ENCODE measurements around the gene RNF135. TPM values are rescaled to one million over a fixed set of nuclear protein-coding genes. Genes with fewer than 3 reads are reported as not detected.
"Not testable (repeated sequence)": the region's sequence is repeated elsewhere in the genome, so short reads cannot be mapped to it uniquely, and the experiment has no call there.

Gene RNF135
- total and polyA plus RNA-seq, 10 donors, result 20.1 to 43.6 (median 34.2) TPM

- Histone ChIP-seq H3K4me1 (peaks cover 37 to 100% (median 94%) of the 10 kb centered on the region in 6 donors), H3K27ac (peak overlapping the region; percentile 10 to 86 (median 76)), H3K27me3 (replicated peaks in 1 of 7) (no peaks in the 10 kb centered on the region), H3K4me3 (no peak overlapping the region), H3K9me3 (no peaks in the 10 kb centered on the region), H3K36me3 (no peaks in the 10 kb centered on the region)
- 48 to 56% (median 55%) methylated on average over 8 of the region's 8 CpGs for WGBS, 5 donors
- TF ChIP-seq CTCF (IDR thresholded peaks at IDR 0.05 in 8 of 11, conservative IDR thresholded peaks at IDR 0.05 in 3 of 11) (peak in 4 of 11 experiments; percentile 7 to 20 (median 14)), POLR2A (IDR thresholded peaks at IDR 0.05) (no peak)
- intact Hi-C loops (cut with DNase I; ENCODE audit: low total_unique reads), result no loop called here
- no peak for DNase-seq
These were observed 14.0 kb upstream of the RNF135 start for GRCh38 chr17:30956764-30957374.

- peaks cover 38 to 100% (median 92%) of the 10 kb centered on the region in 6 donors for H3K4me1 ChIP-seq
- peak overlapping the region in 7 of 8 donors; percentile 20 to 86 (median 77) for H3K27ac ChIP-seq
- no peaks in the 10 kb centered on the region for H3K27me3 ChIP-seq (replicated peaks in 1 of 7)
- no peak for TF ChIP-seq POLR2A (IDR thresholded peaks at IDR 0.05)
- no peak for TF ChIP-seq CTCF (IDR thresholded peaks at IDR 0.05 in 8 of 11, conservative IDR thresholded peaks at IDR 0.05 in 3 of 11)
- TF ChIP-seq POLR2AphosphoS5 (IDR thresholded peaks at IDR 0.05), result no peak
- H3K36me3 ChIP-seq, result no peaks in the 10 kb centered on the region
- WGBS, 5 donors, result 87 to 96% (median 92%) methylated on average over 6 of the region's 6 CpGs
- DNase-seq, result no peak
- H3K9me3 ChIP-seq, result no peaks in the 10 kb centered on the region
- intact Hi-C loops (cut with DNase I; ENCODE audit: low total_unique reads), result no loop called here
- no peak overlapping the region for H3K4me3 ChIP-seq
These were observed 13.1 kb upstream of the RNF135 start for GRCh38 chr17:30957741-30958140.

- no peak for DNase-seq
- Histone ChIP-seq H3K27ac (peak overlapping the region; percentile 69 to 86 (median 78)), H3K4me1 (peaks cover 38 to 96% (median 88%) of the 10 kb centered on the region in 6 donors), H3K9me3 (no peaks in the 10 kb centered on the region), H3K36me3 (no peaks in the 10 kb centered on the region), H3K4me3 (no peak overlapping the region), H3K27me3 (replicated peaks in 1 of 7) (no peaks in the 10 kb centered on the region)
- no peak for TF ChIP-seq CTCF (IDR thresholded peaks at IDR 0.05 in 8 of 11, conservative IDR thresholded peaks at IDR 0.05 in 3 of 11)
- peak in 1 of 3 donors; percentile 64 for TF ChIP-seq POLR2AphosphoS5 (IDR thresholded peaks at IDR 0.05)
- no peak for TF ChIP-seq POLR2A (IDR thresholded peaks at IDR 0.05)
- 21 to 47% (median 35%) methylated on average over 7 of the region's 7 CpGs for WGBS, 5 donors
- intact Hi-C loops (cut with DNase I; ENCODE audit: low total_unique reads), result no loop called here
These were observed 12.7 kb upstream of the RNF135 start for GRCh38 chr17:30958187-30958586.

- peak overlapping the region in 5 of 8 donors; percentile 54 to 86 (median 82) for H3K27ac ChIP-seq
- DNase-seq, result no peak
These were observed 9.3 kb upstream of the RNF135 start for GRCh38 chr17:30961209-30962188.

GRCh38 chr17:30964312-30964711 is 6.5 kb upstream of the RNF135 start:
- H3K4me3 ChIP-seq; H3K9me3 ChIP-seq; H3K27me3 ChIP-seq (replicated peaks in 1 of 7); H3K36me3 ChIP-seq; H3K27ac ChIP-seq; intact Hi-C loops (cut with DNase I; ENCODE audit: low total_unique reads); DNase-seq: not testable (repeated sequence)
- WGBS, 5 donors, result 94 to 96% (median 94%) methylated on average over 8 of the region's 8 CpGs
- H3K4me1 ChIP-seq, result peaks cover 16 to 54% (median 47%) of the 10 kb centered on the region in 6 donors

More at GRCh38 chr17:30961209-30962188, 9.3 kb upstream of the RNF135 start:
- H3K9me3 ChIP-seq, result no peaks in the 10 kb centered on the region
- no peak for TF ChIP-seq CTCF (IDR thresholded peaks at IDR 0.05 in 8 of 11, conservative IDR thresholded peaks at IDR 0.05 in 3 of 11)
- peak in 1 of 3 donors; percentile 45 for TF ChIP-seq POLR2AphosphoS5 (IDR thresholded peaks at IDR 0.05)
- TF ChIP-seq POLR2A (IDR thresholded peaks at IDR 0.05), result no peak
- peak overlapping the region in 1 of 8 donors; percentile 36 for H3K4me3 ChIP-seq
- 74 to 82% (median 77%) methylated on average over 9 of the region's 9 CpGs for WGBS, 5 donors
- H3K27me3 ChIP-seq (replicated peaks in 1 of 7), result no peaks in the 10 kb centered on the region
- intact Hi-C loops (cut with DNase I; ENCODE audit: low total_unique reads), result no loop called here
- H3K4me1 ChIP-seq, result peaks cover 21 to 63% (median 57%) of the 10 kb centered on the region in 6 donors
- H3K36me3 ChIP-seq, result no peaks in the 10 kb centered on the region
